Body of pancreas (tissue), 4 donors: ENCODE data around the gene DDX41. TPM values are rescaled to one million over a fixed set of nuclear protein-coding genes. Genes with fewer than 3 reads are reported as not detected.

Experiments
- ATAC-seq: fragments of 150-250 bp; one replicate; pipeline ENCODE4 v1.9.1; 2016
- DNase-seq, 4 donors: peaks; one replicate each; pipeline ENCODE4 v3.0.0-alpha.2; 2019
- H3K27ac ChIP-seq, 4 donors: fragments of 200-600 bp; sonication (generic); 1 replicate in 3 of 4; 2 replicates in 1 of 4; pipeline versions ENCODE4 v1.5.1 to v1.6.1; 2016 to 2019; ENCODE audit warnings: mild to moderate bottlenecking in 1 of 4, mixed read lengths in 1 of 4, moderate library complexity in 1 of 4
- H3K27me3 ChIP-seq, 2 donors: fragments of 200-600 bp; sonication (generic); one replicate each; pipeline ENCODE4 v1.6.0; 2016; ENCODE audit warnings: mild to moderate bottlenecking in 1 of 2
- H3K36me3 ChIP-seq, 2 donors: fragments of 200-600 bp; sonication (generic); replicated peaks in 1 of 2; 2 replicates each; pipeline ENCODE4 v1.5.1; 2016; ENCODE audit warnings: low read depth in 2 of 2; ENCODE audit not compliant: insufficient read depth in 1 of 2
- H3K4me1 ChIP-seq: fragments of 200-600 bp; sonication (generic); one replicate; pipeline ENCODE4 v1.6.0; 2016
- H3K4me3 ChIP-seq, 2 donors: fragments of 200-600 bp; sonication (generic); 1 replicate in 1 of 2; 2 replicates in 1 of 2; pipeline ENCODE4 v1.5.1; 2016 to 2019
- H3K9me3 ChIP-seq, 3 donors: fragments of 200-600 bp; sonication (generic); 1 replicate in 2 of 3; 2 replicates in 1 of 3; pipeline ENCODE4 v1.5.1; 2016
- POLR2A ChIP-seq, 3 donors: fragments of 450-650 bp; IDR thresholded peaks; one replicate each; pipeline ENCODE4 v1.6.1; 2016; ENCODE audit warnings: antibody characterized with exemption in 3 of 3, mild to moderate bottlenecking in 2 of 3
- WGBS, 2 donors: methylation state at CpG; one replicate each; pipeline ENCODE4 v1.1.5; 2017; 5-methylcytosine and 5-hydroxymethylcytosine counted together
- intact Hi-C: fragments of 100-400 bp; cut with DNase I; formaldehyde crosslinking; loops from one replicate; pipeline ENCODE4 v1.15.1; 2023
- total RNA-seq, 2 donors: library from RNA; depleted of rRNA; stranded (reverse); fragments of >200 nt; gene quantifications; one replicate each; pipeline ENCODE4 v1.1.0, GENCODE V29; 2016
- TF ChIP-seq, protein P1 (sequence below), 7 experiments: fragments of 450-650 bp in 4 of 7; fragments of 200-600 bp in 3 of 7; sonication (generic) in 3 of 7; IDR thresholded peaks; one replicate each; pipeline ENCODE4 v1.5.1; 2016 to 2019; ENCODE audit warnings: antibody characterized with exemption in 7 of 7

Gene DDX41
- total RNA-seq, 2 donors from 2014 or later: 86.1 to 115 TPM

GRCh38 chr5:177471610-177472356, 45.0 kb downstream of the DDX41 start:
- no peak overlapping the region for H3K4me3 ChIP-seq
- peaks cover 17% of the 10 kb centered on the region for H3K4me1 ChIP-seq
- ATAC-seq (no peak), DNase-seq (no peak)
- intact Hi-C loops: loop anchor here (10.0 kb wide), 1 partner anchor 157 kb away; the partner anchor contains the start of gene MXD3
- H3K27ac ChIP-seq: no peak overlapping the region
- 77 to 90% methylated on average over 8 to 14 of the region's 14 CpGs for WGBS, 2 donors
- TF ChIP-seq, protein P1, sequence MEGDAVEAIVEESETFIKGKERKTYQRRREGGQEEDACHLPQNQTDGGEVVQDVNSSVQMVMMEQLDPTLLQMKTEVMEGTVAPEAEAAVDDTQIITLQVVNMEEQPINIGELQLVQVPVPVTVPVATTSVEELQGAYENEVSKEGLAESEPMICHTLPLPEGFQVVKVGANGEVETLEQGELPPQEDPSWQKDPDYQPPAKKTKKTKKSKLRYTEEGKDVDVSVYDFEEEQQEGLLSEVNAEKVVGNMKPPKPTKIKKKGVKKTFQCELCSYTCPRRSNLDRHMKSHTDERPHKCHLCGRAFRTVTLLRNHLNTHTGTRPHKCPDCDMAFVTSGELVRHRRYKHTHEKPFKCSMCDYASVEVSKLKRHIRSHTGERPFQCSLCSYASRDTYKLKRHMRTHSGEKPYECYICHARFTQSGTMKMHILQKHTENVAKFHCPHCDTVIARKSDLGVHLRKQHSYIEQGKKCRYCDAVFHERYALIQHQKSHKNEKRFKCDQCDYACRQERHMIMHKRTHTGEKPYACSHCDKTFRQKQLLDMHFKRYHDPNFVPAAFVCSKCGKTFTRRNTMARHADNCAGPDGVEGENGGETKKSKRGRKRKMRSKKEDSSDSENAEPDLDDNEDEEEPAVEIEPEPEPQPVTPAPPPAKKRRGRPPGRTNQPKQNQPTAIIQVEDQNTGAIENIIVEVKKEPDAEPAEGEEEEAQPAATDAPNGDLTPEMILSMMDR (IDR thresholded peaks at IDR 0.05): no peak
- no peak for TF ChIP-seq POLR2A (IDR thresholded peaks at IDR 0.05)
- H3K36me3 ChIP-seq: no peaks in the 10 kb centered on the region
- no peaks in the 10 kb centered on the region for H3K27me3 ChIP-seq
- no peaks in the 10 kb centered on the region for H3K9me3 ChIP-seq

GRCh38 chr5:177470759-177471536, 45.8 kb downstream of the DDX41 start:
- H3K4me3 ChIP-seq: no peak overlapping the region
- ATAC-seq (no peak), DNase-seq (no peak)
- H3K4me1 ChIP-seq: peaks cover 17% of the 10 kb centered on the region
- intact Hi-C loops: loop anchor here (10.0 kb wide), 1 partner anchor 156 kb away; the partner anchor contains the start of gene MXD3
- no peaks in the 10 kb centered on the region for H3K9me3 ChIP-seq
- no peaks in the 10 kb centered on the region for H3K36me3 ChIP-seq
- no peak overlapping the region for H3K27ac ChIP-seq
- H3K27me3 ChIP-seq: no peaks in the 10 kb centered on the region
- 77 to 83% methylated on average over 8 to 10 of the region's 10 CpGs for WGBS, 2 donors
- TF ChIP-seq, protein P1 (IDR thresholded peaks at IDR 0.05): no peak
- no peak for TF ChIP-seq POLR2A (IDR thresholded peaks at IDR 0.05)

DNA sequence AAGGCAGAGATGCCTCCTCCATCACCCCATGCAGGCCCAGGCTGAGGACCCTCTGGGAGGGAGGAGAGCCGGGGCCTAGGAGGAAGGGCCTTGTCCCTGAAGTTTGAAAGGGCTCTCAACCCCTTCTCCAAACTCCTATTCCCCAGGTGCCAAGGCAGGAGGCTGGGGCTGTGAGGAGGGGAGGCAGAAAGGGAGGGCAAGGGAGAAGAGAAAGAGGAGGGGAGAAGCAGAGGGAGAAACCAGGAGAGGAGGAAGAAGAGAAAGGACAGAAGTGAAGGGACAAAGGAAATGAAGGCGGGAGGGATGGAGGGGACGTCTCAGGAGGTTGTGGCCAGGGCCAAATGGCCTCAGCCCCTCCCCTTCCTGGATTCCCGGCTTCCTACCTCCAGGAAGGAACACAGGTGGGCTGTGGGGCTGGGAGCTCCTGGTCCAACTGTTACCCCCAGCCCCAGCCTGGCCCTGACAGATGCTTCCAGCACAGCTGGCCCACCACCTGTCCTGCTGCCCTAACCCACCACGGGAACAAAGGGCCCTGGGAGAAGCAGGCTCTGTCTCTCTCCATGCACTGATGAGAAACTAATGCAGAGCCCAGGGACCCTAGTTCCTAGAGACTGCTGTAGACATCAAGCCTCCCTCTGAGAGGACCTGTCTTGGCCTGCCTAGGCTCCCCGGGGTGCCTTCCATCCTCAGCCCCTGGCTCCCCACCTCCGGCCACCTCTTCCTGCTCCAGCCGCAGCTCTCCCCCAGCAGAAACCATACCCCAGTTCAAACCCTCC, 46.8 kb downstream of the DDX41 start:
- intact Hi-C loops: loop anchor here (10.0 kb wide), 1 partner anchor 155 kb away; the partner anchor contains the start of gene MXD3
- Histone ChIP-seq H3K27ac (no peak overlapping the region), H3K4me1 (peaks cover 17% of the 10 kb centered on the region), H3K4me3 (no peak overlapping the region), H3K9me3 (no peaks in the 10 kb centered on the region), H3K36me3 (no peaks in the 10 kb centered on the region), H3K27me3 (no peaks in the 10 kb centered on the region)
- TF ChIP-seq POLR2A (IDR thresholded peaks at IDR 0.05): no peak
- TF ChIP-seq, protein P1 (IDR thresholded peaks at IDR 0.05): no peak
- DNase-seq: no peak
- no peak for ATAC-seq
- WGBS, 2 donors: 80 to 83% methylated on average over 8 of the region's 8 CpGs

DNA sequence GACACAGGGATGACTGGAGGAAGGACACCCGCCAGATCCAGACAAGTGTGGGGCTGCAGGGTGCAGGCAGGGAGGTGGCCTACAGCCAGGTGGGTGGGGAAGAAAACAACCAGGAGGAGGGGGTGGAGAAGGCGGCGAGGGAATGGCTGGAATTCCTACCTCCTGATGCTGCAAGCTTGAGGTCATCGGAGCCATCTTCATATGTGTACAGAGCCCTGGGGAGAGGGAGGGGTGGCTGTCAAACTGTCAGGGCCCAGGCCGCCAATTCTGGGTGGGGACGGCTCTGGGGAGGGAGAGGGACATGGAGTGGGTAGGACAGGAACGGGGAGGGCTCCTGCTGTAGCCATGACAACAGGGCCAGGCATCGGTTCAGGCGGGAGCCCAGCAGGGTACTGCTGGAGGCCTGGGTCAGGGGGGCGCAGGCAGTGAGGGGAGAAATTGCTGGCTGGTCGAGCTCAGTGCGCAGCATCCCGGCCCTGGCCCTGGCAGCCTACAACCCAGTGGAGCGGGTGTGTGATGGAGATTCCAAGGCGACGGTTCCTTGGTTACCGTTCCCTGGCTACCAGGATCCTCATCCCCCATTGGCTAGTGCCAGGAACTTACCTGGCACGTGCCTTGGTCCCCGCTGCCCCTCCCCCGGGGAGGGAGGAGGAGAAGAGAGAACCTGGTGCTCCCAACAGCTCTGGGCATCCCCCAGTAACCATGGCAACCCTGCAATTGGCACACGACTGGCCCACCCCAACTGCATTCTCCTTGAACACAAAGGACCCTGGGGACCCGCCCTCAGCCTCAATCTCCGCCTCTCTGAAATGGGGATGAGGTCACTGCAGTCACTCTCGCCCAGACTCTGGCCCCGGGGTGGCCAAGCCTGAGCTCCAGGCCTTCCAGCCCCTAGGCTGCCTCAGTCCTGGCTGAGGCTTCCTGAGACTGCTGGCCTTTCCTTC, 47.8 kb downstream of the DDX41 start:
- ATAC-seq: no peak
- H3K4me3 ChIP-seq: no peak overlapping the region

More for the DNA sequence above, 47.8 kb downstream of the DDX41 start:
- 80 to 86% methylated on average over 11 to 25 of the region's 25 CpGs for WGBS, 2 donors
- Histone ChIP-seq H3K9me3 (no peaks in the 10 kb centered on the region), H3K36me3 (no peaks in the 10 kb centered on the region), H3K27me3 (no peaks in the 10 kb centered on the region), H3K27ac (no peak overlapping the region), H3K4me1 (peaks cover 17% of the 10 kb centered on the region)
- intact Hi-C loops: no loop called here
- no peak for DNase-seq
- TF ChIP-seq, protein P1 (IDR thresholded peaks at IDR 0.05): no peak
- TF ChIP-seq POLR2A (IDR thresholded peaks at IDR 0.05): no peak
